NCI-H226 (cell line): ENCODE data around the gene CDC73.
A peak's percentile ranks its signal among the peaks of the same experiment; 100 is the strongest.

ENCODE experiments used
- DNase-seq: peaks from one replicate; pipeline ENCODE4 v3.0.0-alpha.2; 2015

Gene CDC73

DNA sequence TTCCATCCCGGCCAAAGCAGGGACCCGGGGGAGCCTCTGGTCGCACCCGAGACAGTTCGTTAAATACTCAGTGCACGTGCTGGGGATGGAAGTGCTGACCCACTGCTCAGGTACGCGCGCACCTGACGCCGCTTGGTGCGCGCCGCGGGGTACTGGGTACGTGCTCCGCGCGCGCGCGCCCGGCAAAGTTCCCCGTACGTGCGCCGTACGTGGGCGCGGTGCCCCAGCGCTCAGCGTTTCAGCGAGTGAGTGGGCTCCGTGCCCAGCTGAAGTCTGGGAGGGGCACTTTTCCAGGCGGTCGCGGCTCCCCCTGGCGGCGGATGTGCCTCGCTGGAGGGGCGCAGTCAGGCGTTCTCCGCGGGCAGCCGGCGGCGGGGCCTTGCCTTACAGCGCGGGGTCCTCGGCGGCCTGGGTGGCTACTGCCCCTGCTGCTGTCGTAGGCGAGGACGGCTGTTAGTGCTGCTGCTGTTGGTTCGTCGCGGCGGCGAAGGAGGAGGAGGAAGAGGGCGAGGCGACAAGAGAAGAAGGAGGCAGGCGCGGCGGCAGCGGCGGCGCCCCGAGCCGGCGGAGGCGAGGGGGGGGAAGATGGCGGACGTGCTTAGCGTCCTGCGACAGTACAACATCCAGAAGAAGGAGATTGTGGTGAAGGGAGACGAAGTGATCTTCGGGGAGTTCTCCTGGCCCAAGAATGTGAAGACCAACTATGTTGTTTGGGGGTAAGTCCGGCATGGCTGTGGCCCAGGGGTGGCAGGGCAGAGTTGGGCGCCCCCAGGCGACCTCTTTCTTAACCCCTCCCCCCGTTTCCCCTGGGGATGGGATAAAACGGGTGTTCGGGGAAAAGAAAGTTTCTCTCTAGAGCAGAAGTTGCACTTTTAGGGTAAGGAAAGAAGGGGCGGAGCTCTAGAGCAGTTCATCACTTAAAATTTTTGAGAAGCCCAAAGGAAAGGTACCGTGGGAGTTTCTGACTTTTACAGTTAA is at the start of gene CDC73:
Gene CDC73 (plus strand): TSS at position 416 of the 978 bp plus-strand sequence. CDS start 170 bp downstream, at position 586.
- DNase-seq, result peak; percentile 90

DNA sequence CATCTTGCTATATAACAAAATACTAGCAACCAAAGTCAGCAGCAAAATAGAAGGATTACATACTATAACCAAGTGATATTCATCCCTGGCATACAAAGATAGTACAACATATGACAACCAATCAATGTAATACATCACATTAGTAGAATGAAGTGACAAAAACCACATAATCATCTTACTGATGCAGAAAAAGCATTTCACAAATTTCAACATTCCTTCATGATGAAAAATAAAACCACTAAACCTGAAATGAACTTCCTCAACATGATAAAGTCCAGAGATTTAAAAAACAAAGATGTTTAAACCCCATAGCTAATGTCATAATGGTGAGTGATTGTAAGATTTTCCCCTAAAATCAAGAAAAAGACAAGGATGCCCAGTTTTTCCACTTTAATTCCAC is 43.8 kb upstream of the CDC73 start:
- DNase-seq, result peak; percentile 4

DNA sequence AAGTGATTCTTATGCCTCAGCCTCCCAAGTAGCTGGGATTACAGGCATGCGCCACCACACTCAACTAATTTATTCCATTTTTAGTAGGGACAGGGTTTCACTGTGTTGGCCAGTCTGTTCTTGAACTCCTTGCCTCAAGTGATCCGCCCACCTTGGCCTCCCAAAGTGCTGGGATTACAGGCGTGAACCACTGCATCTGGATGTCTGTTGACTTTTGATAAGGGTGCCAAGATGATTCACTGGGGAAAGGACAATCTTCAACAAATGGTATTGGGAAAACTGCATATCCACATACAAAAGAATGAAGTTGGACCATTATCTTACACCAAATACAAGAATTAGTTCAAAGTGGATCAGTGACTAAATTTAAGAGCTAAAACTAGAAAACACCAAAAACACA is 42.6 kb upstream of the CDC73 start:
- no peak for DNase-seq

GRCh38 chr1:193083365-193084088 is 38.3 kb upstream of the CDC73 start:
- no peak for DNase-seq

- DNase-seq, result no peak
Observed at GRCh38 chr1:193085263-193085662, 36.6 kb upstream of the CDC73 start.

- DNase-seq, result no peak
Observed at GRCh38 chr1:193086342-193086741, 35.5 kb upstream of the CDC73 start.

GRCh38 chr1:193087893-193088292 is 33.9 kb upstream of the CDC73 start:
- DNase-seq, result no peak

GRCh38 chr1:193090865-193091264 is 31.0 kb upstream of the CDC73 start:
- no peak for DNase-seq

DNA sequence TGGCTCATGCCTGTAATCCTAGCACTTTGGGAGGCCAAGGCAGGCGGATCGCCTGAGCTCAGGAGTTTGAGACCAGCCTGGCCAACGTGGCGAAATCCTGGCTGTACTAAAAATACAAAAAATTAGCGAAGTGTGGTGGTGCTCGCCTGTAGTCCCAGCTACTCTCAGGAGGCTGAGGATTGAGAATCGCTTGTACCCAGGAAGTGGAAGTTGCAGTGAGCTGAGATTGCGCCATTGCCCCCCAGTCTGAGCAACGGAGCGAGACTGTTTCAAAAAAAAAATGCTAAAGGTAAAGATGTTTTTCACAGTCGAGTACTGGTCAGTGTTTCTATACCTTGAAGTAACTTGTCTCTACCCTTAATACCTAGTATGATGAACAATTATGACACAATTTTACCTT is 27.7 kb upstream of the CDC73 start:
- DNase-seq, result no peak

GRCh38 chr1:193102662-193103061 is 19.2 kb upstream of the CDC73 start:
- no peak for DNase-seq

- DNase-seq, result no peak
Observed at GRCh38 chr1:193103759-193104501, 17.9 kb upstream of the CDC73 start.

- DNase-seq, result peak; percentile 29
Observed at GRCh38 chr1:193104502-193104906, 17.3 kb upstream of the CDC73 start.

DNA sequence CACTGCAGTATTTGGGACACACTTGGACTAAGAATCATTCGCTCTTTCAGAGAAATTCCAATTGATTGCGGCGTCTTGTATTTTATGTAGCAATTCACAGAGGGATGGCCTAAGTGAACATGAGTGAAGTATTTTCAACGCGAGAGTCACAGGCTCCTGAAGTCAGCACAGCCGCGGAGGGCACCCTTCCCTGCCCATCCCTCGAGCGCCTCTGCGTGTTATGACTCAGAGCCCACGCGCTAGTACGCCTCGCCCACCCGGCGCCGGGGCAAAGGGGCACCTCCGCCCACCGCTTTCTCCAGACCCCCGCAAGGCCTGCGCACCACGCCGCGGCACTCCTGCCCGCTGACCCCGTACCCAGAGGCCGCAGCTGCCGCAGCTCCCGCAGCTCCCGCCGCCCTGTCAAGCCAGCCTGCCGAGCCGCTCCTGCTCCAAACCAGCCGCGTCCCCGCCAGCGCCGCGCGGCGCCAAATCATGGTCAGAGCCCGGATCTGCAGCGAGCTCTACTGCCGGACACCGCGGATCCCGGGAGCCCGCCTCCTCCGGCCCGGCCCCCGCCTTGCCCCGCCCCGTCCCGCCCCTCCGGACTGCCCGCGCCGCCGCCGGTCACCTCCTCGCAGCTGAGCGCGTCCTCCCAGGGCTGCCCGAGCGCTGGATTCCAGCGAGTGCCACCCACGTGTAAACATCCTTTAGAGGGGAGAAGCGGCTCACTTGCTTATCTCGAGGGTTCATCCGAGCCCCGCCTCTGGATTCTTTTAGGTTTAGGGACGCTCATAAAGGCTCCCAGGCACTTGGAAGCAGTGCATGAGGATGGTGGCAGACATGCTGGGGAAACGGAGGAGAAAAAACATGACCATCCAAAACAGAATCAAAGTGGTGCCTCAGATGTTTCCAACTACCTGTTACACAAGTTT is 16.7 kb upstream of the CDC73 start, which contains the start of gene GLRX2:
Gene GLRX2 (minus strand): TSS at position 508 of the 914 bp plus-strand sequence. CDS start 32 bp downstream, at position 476.
- peak; percentile 84 for DNase-seq

GRCh38 chr1:193105821-193106177 is 16.0 kb upstream of the CDC73 start:
- DNase-seq, result no peak

DNA sequence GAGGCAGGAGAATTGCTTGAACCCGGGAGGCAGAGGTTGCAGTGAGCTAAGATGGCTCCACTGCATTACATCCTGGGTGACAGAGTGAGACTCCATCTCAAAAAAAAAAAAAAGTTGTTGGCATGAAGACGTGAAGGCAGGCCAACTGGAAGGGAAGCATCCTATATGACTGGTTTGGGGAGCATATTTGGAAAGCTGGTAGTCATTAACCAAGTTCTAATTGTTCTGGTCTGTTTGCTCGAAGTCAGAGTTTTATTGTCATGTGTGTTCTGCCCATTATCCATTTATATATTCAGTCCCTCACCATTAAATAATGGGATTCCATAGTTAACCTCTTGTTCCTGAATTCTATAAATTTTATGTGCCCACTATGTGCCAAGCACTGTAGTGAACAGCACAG is 13.4 kb upstream of the CDC73 start:
- no peak for DNase-seq

DNA sequence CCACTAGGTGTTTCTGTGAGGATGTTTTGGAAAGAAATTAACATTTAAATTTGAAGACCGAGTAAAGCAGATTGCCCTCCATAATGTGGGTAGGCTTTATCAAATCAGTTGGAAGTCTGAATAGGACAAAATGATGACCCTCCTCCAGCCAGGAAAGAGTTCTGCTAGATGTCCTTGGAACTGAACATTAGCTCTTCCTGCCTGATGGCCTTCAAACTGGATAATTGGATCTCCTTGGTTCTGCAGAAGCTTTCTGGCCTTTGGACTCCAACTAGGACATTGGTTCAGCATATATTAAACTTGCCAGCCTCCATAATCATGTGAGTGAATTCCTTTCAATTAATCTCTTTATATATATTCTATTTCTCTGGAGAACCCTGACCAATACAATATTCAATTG is 12.2 kb upstream of the CDC73 start:
- no peak for DNase-seq

GRCh38 chr1:193110246-193110645 is 11.6 kb upstream of the CDC73 start:
- no peak for DNase-seq

DNA sequence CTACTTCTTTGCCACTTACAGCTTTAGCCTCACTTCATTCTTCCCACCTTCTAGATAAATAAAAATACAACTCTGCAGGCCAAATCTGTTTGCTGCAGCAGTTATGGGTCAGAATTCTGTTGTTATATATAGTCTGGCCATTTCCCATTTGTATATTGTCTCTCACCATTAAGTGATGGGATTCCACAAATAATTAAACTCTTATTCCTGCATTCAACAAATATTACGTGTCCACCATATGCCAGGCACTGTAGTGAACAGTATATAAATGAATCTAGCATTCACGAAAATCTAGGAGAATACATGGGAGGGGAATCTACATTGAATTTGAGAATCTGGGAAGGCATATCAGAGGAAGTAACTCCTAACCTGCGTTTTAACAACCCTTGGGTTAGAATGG is 11.0 kb upstream of the CDC73 start:
- no peak for DNase-seq

- DNase-seq, result peak; percentile 78
Observed at GRCh38 chr1:193111641-193112090, 10.2 kb upstream of the CDC73 start.

DNA sequence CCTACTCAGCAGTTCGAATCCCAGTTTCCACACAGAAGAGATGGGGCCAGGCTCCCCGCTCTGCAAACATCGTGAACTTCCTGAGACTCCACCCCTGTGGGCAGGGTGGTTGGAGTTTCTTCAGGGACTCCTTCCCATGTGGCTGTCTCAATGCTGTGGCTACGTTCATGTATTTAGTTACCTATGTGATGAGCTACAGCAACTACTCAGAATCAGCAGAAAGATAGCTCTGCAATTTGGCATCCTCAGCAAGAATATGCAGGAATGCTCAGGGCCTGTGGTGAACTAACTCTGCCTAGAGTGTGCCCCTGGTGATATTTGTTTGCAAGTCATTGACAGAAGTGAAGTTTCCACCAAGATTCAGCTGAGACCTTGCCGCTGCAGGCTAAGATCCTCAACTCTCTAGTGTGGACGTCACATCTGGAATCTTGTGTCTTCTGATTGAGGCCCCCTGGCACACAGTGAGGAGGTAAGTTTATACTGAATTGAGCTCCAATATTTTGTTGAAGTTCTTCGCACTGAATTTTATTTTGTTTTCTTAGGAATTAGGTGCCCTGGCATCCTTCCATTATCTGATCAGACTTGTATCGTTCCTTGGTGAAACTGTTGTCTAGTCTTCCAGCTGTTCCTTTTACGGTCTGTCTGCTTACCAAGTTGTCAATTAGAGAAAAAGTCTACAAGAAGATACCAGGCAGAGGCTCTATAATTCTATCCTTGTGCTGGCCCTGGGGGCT is 8.4 kb upstream of the CDC73 start:
- no peak for DNase-seq

- DNase-seq, result no peak
Observed at GRCh38 chr1:193113992-193114332, 7.9 kb upstream of the CDC73 start.
